ENCODE measurements around the gene MED15. TPM values are rescaled to one million over a fixed set of nuclear protein-coding genes. Genes with fewer than 3 reads are reported as not detected.

MED15 gene
- total RNA-seq, 4 donors from 2014 or later, result 16.5 to 110 (median 38.6) TPM

- H3K36me3 ChIP-seq, result no peaks in the 10 kb centered on the region
- H3K4me3 ChIP-seq, result no peak overlapping the region
- intact Hi-C loops (cut with DNase I; ENCODE audit: low total_unique reads), result no loop called here
- H3K27ac ChIP-seq, result no peak overlapping the region
- H3K27me3 ChIP-seq, result no peaks in the 10 kb centered on the region
- TF ChIP-seq CTCF (IDR thresholded peaks at IDR 0.05), result no peak
- no peak for TF ChIP-seq POLR2A (IDR thresholded peaks at IDR 0.05)
- H3K4me1 ChIP-seq, result peaks cover 0 to 10% of the 10 kb centered on the region in 2 donors
- no peak for DNase-seq
- no peaks in the 10 kb centered on the region for H3K9me3 ChIP-seq
Measured at GRCh38 chr22:20516399-20516798, 9.0 kb downstream of the MED15 start.

- H3K4me1 ChIP-seq, result peaks cover 0 to 10% of the 10 kb centered on the region in 2 donors
- DNase-seq, result no peak
- no peaks in the 10 kb centered on the region for H3K9me3 ChIP-seq
- no peak overlapping the region for H3K27ac ChIP-seq
- no peak overlapping the region for H3K4me3 ChIP-seq
- TF ChIP-seq POLR2A (IDR thresholded peaks at IDR 0.05) (no peak), CTCF (IDR thresholded peaks at IDR 0.05) (no peak)
- H3K36me3 ChIP-seq, result no peaks in the 10 kb centered on the region
- no peaks in the 10 kb centered on the region for H3K27me3 ChIP-seq
- intact Hi-C loops (cut with DNase I; ENCODE audit: low total_unique reads), result no loop called here
Measured at GRCh38 chr22:20517422-20517821, 10.0 kb downstream of the MED15 start.

GRCh38 chr22:20517841-20518592 lies 10.6 kb downstream of the MED15 start:
- Histone ChIP-seq H3K4me3 (no peak overlapping the region), H3K36me3 (no peaks in the 10 kb centered on the region), H3K9me3 (no peaks in the 10 kb centered on the region), H3K4me1 (peaks cover 0 to 10% of the 10 kb centered on the region in 2 donors), H3K27me3 (no peaks in the 10 kb centered on the region), H3K27ac (no peak overlapping the region)
- TF ChIP-seq CTCF (IDR thresholded peaks at IDR 0.05) (no peak), POLR2A (IDR thresholded peaks at IDR 0.05) (no peak)
- no peak for DNase-seq
- intact Hi-C loops (cut with DNase I; ENCODE audit: low total_unique reads), result no loop called here

- H3K4me1 ChIP-seq, result peaks cover 0 to 9% of the 10 kb centered on the region in 2 donors
- TF ChIP-seq CTCF (IDR thresholded peaks at IDR 0.05) (no peak), POLR2A (IDR thresholded peaks at IDR 0.05) (no peak)
- intact Hi-C loops (cut with DNase I; ENCODE audit: low total_unique reads), result no loop called here
Measured at GRCh38 chr22:20519558-20519957, 12.1 kb downstream of the MED15 start.

GRCh38 chr22:20520093-20520511 lies 12.7 kb downstream of the MED15 start:
- H3K4me1 ChIP-seq, result peaks cover 0 to 3% of the 10 kb centered on the region in 2 donors
- DNase-seq, result no peak
- no peaks in the 10 kb centered on the region for H3K27me3 ChIP-seq
- TF ChIP-seq POLR2A (IDR thresholded peaks at IDR 0.05) (no peak), CTCF (IDR thresholded peaks at IDR 0.05) (no peak)
- intact Hi-C loops (cut with DNase I; ENCODE audit: low total_unique reads), result no loop called here
- H3K4me3 ChIP-seq, result no peak overlapping the region
- no peaks in the 10 kb centered on the region for H3K36me3 ChIP-seq
- H3K27ac ChIP-seq, result peak overlapping the region in 1 of 2 donors; percentile 49
- H3K9me3 ChIP-seq, result no peaks in the 10 kb centered on the region

More at GRCh38 chr22:20519558-20519957, 12.1 kb downstream of the MED15 start:
- Histone ChIP-seq H3K27ac (peak overlapping the region in 1 of 2 donors; percentile 49), H3K36me3 (no peaks in the 10 kb centered on the region), H3K27me3 (no peaks in the 10 kb centered on the region), H3K4me3 (no peak overlapping the region), H3K9me3 (no peaks in the 10 kb centered on the region)
- DNase-seq, result no peak

Measured in uterus (tissue), 4 donors.